Neural cell (in vitro differentiated cells): ENCODE results near the gene ATP11A.

Experiments used
- CTCF ChIP-seq: fragments of 450-650 bp; IDR thresholded peaks from 2 replicates; pipeline ENCODE4 v1.5.1; 2014; ENCODE audit warnings: antibody characterized with exemption, mild to moderate bottlenecking, moderate library complexity; ENCODE audit not compliant: poor library complexity, severe bottlenecking
- EP300 ChIP-seq: fragments of 450-650 bp; conservative IDR thresholded peaks from 2 replicates; pipeline ENCODE4 v1.6.1; 2014; ENCODE audit warnings: antibody characterized with exemption, mild to moderate bottlenecking, moderate library complexity; ENCODE audit not compliant: poor library complexity, severe bottlenecking
- EZH2 ChIP-seq: fragments of 200-600, 300-800 bp; shearing (Covaris generic), sonication (generic); IDR thresholded peaks from 2 replicates; pipeline ENCODE4 v1.6.1; 2014; ENCODE audit warnings: antibody characterized with exemption, low read length, borderline replicate concordance, mild to moderate bottlenecking; ENCODE audit not compliant: insufficient read depth, poor library complexity, severe bottlenecking
- POLR2AphosphoS5 ChIP-seq: IDR thresholded peaks from 2 replicates; pipeline ENCODE4 v1.6.1; 2012
- RAD21 ChIP-seq: fragments of 450-650 bp; conservative IDR thresholded peaks from 2 replicates; pipeline ENCODE4 v1.6.1; 2014; ENCODE audit warnings: antibody characterized with exemption, mild to moderate bottlenecking, moderate library complexity

GRCh38 chr13:112911883-112912282 lies 222.0 kb downstream of the ATP11A start:
- TF ChIP-seq CTCF (no peak), EP300 (no peak), POLR2AphosphoS5 (no peak), EZH2 (no peak), RAD21 (no peak)
